Central memory CD4-positive, alpha-beta T cell (primary cell): Measurements from ENCODE around the gene CCDC192.

Experiments
- DNase-seq: peaks from one replicate; pipeline ENCODE4 v3.0.0; 2022

Gene CCDC192

DNA sequence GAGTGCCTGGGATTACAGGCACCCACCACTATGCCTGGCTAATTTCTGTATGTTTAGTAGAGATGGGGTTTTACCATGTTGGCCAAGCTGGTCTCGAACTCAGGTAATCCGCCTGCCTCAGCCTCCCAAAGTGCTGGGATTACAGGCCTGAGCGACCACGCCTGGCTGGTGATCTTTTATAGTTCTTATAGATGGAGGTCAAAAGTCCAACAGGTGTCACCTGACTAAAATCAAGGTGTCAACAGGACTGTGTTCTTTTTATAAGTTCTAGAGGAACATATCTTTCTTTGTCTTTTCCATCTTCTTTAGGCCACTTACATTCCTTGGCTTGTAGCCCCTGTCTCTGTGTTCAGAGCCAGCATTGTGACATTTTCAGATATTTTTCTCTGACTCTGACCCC, 224.9 kb downstream of the CCDC192 start:
- DNase-seq: no peak

GRCh38 chr5:127930311-127930710, 227.1 kb downstream of the CCDC192 start:
- DNase-seq: no peak

DNA sequence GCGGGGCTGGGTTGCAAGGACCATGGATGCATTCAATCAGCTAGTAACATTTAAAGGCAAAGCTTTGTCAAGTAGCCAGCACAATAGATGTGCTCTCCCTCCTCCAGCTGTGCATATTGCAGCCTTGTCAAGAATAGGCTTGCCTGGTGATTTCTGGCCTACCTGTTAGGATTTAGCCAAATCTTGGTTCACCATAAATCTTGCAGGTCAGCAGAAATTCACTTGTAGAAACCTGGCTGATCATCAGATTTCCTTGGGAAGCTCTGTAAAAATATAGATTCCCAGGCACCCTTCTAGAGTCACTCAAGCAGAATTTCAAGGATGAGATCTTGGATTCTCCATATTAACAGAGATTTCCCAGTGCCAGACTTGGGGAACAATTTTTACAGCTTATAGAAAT, 228.2 kb downstream of the CCDC192 start:
- no peak for DNase-seq

GRCh38 chr5:127933348-127933747, 230.2 kb downstream of the CCDC192 start:
- DNase-seq: no peak

DNA sequence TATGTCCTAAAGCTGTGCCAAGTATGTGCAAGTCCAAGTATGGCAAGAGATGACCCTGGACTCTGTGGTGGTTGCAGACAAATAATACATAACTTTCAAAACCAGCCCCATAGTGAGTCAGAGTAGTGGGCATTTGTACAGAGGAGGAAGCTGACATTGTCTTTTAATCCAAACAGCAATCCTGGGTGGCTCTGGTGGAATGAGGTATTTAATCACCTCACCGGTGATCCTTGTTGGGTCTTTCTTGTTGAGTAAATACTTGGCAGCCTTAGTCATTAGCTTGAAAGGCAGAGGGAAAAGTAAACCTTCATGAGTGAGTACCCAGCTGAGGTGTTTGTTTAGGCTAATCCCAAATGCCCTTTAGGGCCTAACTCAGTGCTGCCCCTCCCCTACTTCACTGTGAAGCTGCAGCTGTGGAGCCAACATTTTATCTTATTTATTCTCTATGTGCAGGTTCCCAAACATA, 231.6 kb downstream of the CCDC192 start:
- no peak for DNase-seq

- DNase-seq: no peak
These were observed 232.2 kb downstream of the CCDC192 start for GRCh38 chr5:127935398-127935797.

GRCh38 chr5:127936439-127936972, 233.3 kb downstream of the CCDC192 start:
- DNase-seq: no peak

- DNase-seq: no peak
These were observed 235.6 kb downstream of the CCDC192 start for GRCh38 chr5:127938746-127939145.

GRCh38 chr5:127940854-127941253, 237.7 kb downstream of the CCDC192 start:
- DNase-seq: no peak

DNA sequence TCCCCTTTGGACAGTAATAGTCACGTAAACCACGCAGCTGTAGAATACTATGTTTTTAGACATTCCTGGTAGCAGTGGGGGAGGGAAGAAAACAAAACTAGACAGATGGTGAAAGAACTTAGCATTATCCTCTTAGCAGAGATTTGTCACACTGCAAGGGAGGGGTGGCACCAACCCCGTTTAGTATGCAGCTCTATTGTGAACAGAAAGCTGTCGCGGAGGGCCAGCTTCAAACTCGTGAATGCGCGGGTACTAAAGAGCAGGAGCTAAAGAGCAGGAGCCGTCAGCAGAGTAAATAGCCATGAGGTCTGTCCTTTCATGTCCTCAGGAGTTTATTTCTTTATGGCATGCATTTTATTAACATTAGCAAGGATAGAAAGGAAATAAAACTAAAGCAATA, 238.5 kb downstream of the CCDC192 start:
- no peak for DNase-seq

GRCh38 chr5:127942246-127943060, 239.3 kb downstream of the CCDC192 start:
- DNase-seq: no peak

DNA sequence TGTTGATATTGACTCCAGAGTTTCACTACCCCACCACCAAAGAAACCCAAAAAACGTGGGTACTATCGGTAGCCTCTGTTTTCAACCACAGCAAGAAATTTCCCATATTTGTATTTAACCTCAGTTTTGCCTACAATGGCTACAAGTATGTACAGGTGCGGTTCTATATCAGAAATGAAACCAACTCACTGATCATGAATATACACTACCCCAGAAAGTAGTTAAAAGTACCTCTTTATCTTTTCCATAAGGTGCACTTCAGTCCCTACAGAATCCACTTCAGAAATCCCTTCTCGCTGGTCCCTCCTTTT, 239.8 kb downstream of the CCDC192 start:
- DNase-seq: no peak

DNA sequence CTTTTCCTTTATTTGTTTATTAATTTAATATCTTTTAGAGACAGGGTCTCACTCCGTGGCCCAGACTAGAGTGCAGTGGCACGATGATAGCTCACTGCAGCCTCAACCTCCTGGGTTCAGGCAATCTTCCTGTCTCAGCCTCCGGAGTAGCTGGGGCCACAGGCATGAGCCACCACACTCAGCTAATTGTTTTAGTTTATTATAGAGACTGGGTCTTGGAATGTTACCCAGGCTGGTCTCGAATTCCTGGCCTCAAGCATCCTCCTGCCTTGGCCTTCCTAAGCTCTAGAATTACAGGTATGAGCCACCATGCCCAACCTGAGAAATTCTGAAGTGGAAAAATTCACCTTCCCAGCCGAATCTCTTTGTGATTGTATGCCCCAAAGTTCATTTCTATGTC, 240.9 kb downstream of the CCDC192 start:
- DNase-seq: no peak

DNA sequence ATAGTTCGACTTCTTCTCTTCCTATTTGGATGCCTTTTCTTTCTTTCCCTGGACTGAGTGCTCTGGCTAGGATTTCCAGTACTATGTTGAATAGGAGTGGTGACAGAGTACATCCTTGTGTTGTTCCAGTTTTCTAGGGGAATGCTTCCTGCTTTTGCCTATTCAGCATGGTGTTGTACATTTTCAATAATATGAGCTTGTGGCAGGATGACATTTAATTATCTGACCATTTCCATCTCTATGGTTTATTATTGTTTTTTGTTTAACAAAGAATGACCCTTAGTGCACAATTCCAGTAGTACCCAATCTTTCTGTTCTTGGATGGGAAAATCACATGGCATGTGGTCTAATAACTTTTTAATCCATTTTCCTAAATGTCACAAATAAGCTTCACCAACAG, 244.8 kb downstream of the CCDC192 start:
- DNase-seq: no peak

- no peak for DNase-seq
These were observed 247.7 kb downstream of the CCDC192 start for GRCh38 chr5:127950707-127951391.

GRCh38 chr5:127951791-127952190, 248.6 kb downstream of the CCDC192 start:
- no peak for DNase-seq

GRCh38 chr5:127957183-127957582, 254.0 kb downstream of the CCDC192 start:
- DNase-seq: no peak

DNA sequence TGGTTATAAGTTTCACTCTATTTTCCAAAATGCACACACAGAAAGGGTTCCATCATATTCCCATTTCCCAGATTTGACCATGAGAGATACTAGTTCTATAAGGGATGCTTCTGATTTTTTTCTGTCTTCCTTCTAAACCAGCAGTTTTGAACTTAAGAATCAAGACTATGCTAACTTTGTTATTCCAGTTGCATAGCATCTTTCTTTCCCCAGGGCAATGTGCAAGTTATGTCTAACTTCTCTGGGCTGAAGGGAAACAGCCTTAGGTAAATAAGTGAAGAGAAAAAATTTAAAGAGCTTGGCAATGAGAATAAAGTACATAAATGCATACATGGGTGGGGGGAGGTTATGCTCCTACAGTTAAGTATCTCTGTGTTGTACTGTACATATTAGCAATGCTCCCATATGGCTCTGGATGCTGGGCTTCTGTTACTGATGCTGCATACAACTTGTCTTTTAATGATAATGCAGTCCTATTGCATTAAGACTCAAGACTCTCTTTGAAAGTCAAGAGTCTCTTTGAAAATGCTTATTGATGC, 254.6 kb downstream of the CCDC192 start:
- DNase-seq: no peak

- no peak for DNase-seq
These were observed 255.3 kb downstream of the CCDC192 start for GRCh38 chr5:127958421-127959011.

DNA sequence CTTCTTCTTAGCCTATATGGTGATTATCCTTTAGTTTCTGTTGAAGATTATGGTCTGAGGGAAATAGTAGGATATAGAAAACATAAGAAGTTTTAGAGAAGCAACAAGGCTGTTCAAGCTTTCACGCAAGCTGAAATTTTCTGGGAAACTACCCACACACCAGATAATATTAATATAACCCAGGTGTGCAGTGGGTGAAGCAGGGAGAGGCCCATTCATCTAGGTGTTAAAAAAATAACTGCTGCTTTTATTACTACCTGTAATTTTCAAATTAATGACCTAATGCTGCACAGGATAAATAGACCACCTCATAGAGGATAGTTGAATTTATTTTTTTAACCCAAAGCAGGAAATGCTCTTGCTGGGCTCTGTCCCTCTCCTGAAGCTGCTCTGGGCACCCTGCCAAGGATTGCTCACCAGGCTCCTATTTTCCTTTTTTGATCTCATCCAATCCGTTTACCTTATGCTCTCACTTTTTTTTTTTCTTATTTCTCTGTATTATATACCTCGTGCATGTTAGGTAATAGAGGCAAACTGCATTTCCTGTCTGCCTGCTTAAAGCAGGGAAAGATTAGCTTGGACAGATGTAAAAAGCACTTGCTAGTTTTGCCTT, 256.1 kb downstream of the CCDC192 start:
- DNase-seq: no peak

DNA sequence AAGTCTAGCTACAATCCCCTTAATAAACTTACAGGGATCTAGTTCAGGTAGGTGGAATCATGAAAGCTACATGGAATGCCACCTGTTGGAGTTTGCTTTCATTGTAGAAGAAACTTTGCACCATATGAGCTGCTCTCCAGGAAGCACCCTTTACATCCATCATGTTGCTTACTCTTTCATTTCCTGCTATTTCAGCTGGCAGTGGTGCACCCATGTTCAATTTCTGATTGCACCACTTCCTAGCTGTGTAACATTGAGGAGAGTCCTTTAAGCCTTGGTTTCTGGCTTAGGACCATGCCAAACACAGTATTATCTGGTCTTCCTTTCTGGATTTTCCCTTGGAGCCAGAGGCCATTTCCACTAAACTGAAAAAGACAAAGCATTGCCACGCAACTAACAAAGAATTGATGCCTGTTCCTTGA, 257.1 kb downstream of the CCDC192 start:
- no peak for DNase-seq

- no peak for DNase-seq
These were observed 258.0 kb downstream of the CCDC192 start for GRCh38 chr5:127961006-127961762.
